ENCODE data around the gene PPP3CA. TPM values are rescaled to one million over a fixed set of nuclear protein-coding genes. Genes with fewer than 3 reads are reported as not detected.

The PPP3CA gene
- total RNA-seq, 2 experiments from 2014 or later: 25.9 to 32.4 TPM

DNA sequence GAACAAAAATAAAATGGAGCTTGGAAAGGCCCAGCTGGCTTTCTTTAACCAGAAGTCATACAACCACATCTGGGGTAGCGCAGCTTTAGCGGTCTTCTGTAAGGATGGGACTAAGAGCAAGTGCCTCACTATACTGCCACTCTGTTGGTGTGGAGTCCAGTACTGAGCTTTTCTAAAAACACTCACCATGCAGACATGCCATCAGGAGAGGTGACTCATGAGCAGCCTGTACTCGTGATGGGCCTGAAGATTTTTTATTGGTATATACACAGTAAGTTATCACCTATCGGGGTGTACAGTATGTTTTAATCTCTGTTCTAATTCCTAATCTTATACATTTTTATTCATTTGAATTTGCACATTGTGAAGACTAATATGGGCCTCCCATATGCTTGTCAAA, 9.6 kb downstream of the PPP3CA start:
- CTCF ChIA-PET: interaction anchor here (1.1 kb wide), 1 partner anchor 8 kb away, joined by 3 read pairs; no protein-coding TSS in a partner anchor
- POLR2A ChIA-PET: no interaction called here

GRCh38 chr4:101334963-101335572, 12.3 kb downstream of the PPP3CA start:
- CTCF ChIA-PET: no interaction called here
- POLR2A ChIA-PET: no interaction called here

DNA sequence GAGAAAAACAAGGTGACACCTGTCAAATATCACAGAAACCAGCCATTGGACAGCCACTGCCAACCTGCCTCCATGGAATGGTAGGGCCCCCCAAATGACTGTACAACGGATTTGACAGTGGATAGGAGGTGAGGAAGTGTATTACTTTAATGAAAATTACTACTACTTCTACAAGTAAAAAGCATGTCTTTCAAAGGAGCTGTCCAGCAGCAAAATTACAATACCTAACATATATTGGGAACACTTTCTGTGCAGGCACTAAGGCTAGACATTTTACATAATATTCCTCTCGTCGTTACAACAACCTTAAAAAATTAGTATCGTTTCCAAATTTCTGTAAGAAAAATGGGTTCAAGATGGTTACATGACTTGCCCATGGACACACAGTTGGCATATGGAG, 14.9 kb downstream of the PPP3CA start:
- ChIA-PET POLR2A (interaction anchor here (0.6 kb wide), 2 partner anchors 15 to 306 kb away, joined by 3 read pairs; partner anchors contain the start of gene PPP3CA), CTCF (interaction anchor here (0.6 to 1.4 kb wide), 3 partner anchors 12 to 1099 kb away, joined by 4 to 6 read pairs (median 4); no protein-coding TSS in a partner anchor)

DNA sequence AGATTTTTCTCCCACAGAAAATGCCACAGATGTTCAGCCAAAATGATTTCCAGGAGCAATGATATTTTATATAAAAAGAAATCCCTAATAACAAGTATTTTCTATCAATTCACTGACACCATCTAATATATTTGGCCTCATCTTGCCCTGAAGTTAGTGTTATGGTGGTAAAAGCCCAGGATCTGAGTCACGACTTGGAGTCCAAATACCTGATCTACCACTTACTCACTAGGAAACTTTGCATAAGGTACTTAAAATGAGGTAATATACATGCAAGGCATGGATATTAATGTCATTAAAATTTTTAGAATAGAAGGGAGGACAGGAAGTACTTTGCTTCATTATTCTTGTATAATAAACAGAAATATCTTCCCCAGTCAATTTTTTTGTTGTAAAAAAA, 16.3 kb downstream of the PPP3CA start:
- ChIA-PET CTCF (no interaction called here), POLR2A (no interaction called here)

- ChIA-PET CTCF (interaction anchor here (0.6 to 1.0 kb wide), 2 partner anchors 18 to 401 kb away, joined by 3 read pairs; no protein-coding TSS in a partner anchor), POLR2A (no interaction called here)
Measured at GRCh38 chr4:101329592-101329991, 17.7 kb downstream of the PPP3CA start.

- CTCF ChIA-PET: no interaction called here
- POLR2A ChIA-PET: interaction anchor here (0.7 to 1.4 kb wide), 4 partner anchors 19 to 159 kb away, joined by 3 to 5 read pairs (median 4); partner anchors contain the start of gene PPP3CA
Measured at GRCh38 chr4:101328063-101328602, 19.2 kb downstream of the PPP3CA start.

DNA sequence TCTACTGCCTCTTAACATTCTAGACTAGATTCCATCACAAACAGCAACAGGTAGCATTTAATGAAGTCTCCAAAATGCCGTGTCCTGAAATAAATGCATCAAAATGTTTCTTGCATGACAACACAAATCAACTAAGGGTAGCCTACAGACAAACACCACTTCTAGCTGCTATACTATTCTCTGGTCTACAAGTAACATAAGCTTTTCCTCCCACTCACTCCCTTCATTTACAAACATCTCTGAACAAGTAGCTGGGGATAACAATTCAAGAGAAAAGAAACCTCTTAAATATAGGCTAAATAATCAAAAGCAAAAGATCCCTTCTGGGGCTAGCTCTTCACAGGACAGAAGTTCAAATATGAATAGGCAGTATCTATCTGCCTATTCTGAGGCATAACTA, 20.8 kb downstream of the PPP3CA start:
- ChIA-PET CTCF (no interaction called here), POLR2A (no interaction called here)

DNA sequence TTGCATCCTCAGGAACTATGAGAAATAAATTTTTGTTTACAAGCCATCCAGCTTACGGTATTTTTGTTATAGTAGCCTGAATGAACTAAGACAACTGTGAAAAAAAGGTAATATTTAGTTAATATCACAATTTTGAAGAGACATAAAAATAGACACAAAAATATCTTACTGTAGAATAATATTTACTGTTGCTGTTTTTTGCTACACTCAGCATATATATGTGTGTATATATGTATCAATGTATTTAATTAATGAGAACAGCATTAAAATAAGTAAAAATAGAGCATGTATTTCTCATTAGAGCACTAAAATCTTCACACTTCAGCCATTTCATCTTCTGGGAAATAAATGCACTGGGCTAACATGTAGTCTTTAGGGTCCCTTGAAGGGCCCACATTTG, 24.6 kb downstream of the PPP3CA start:
- CTCF ChIA-PET: no interaction called here
- POLR2A ChIA-PET: no interaction called here

- POLR2A ChIA-PET: no interaction called here
- CTCF ChIA-PET: no interaction called here
Measured at GRCh38 chr4:101321481-101322042, 25.8 kb downstream of the PPP3CA start.

- POLR2A ChIA-PET: no interaction called here
Measured at GRCh38 chr4:101315786-101316185, 31.5 kb downstream of the PPP3CA start.

GRCh38 chr4:101315041-101315440, 32.3 kb downstream of the PPP3CA start:
- CTCF ChIA-PET: no interaction called here
- POLR2A ChIA-PET: no interaction called here

More at GRCh38 chr4:101315786-101316185, 31.5 kb downstream of the PPP3CA start:
- CTCF ChIA-PET: no interaction called here

GRCh38 chr4:101309925-101310324, 37.4 kb downstream of the PPP3CA start:
- POLR2A ChIA-PET: no interaction called here
- CTCF ChIA-PET: no interaction called here

- ChIA-PET CTCF (no interaction called here), POLR2A (no interaction called here)
Measured at GRCh38 chr4:101307899-101308298, 39.4 kb downstream of the PPP3CA start.

DNA sequence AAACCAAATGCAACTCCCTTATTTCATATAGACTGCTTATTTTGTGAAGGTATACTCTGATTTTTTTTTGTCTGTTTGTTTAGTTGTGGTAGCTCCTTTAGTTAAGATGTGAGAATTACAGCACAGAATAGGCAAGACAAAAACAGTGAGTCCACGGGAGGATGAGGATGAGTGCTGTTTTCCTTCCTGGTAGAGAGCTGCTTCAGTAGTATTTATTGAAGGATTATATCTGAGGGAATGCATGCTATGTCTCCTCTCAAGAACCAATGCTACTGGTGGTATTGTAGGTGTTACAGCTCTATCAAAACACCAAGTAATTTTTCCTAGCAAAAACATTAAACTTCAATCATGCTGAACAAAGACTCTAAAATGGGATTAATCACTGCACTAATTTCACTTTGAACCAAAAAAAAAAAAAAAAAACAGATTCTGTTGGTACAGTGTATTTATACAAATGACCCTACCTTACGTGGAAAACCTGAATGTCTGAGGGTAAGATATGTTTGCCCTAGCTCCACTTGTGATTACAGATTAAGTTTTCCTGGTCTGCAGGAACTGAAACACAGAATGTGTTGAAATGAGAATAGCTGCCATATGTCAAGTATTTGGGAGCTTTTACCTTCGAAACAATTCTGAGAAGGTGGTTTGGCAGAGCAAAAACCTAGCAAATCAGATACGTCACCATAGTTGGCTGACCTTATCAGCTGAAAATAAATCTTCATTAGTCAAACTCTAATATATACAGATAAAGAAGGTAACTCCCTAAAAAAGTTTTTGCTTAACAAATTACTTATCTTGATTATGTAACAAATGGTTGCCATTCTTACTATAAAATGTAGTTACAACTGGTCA, 40.3 kb downstream of the PPP3CA start:
- POLR2A ChIA-PET: interaction anchor here (0.5 to 0.7 kb wide), 2 partner anchors 97 to 951 kb away, joined by 5 to 6 read pairs; no protein-coding TSS in a partner anchor
- CTCF ChIA-PET: no interaction called here

- ChIA-PET CTCF (no interaction called here), POLR2A (interaction anchor here (0.7 kb wide), 1 partner anchor 951 kb away, joined by 5 read pairs; no protein-coding TSS in a partner anchor)
Measured at GRCh38 chr4:101306225-101306624, 41.1 kb downstream of the PPP3CA start.

DNA sequence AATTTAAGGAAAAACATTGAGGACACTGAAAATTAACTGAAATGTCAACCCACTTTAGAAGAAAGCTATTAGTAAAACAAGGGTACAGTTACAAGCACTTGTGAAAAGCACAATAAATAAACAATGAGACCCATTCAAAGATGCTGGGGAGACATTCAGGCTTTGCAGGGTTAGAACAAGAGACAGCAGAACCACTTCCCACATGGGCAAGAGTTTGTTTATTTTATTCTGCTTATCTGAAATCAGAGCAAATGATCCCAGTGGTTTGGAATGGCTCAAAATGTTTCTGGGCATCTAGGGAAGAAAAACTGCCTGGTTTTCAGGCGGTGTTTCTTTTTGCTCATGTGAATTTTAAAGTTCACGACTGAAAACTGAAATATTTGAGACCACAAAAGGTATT, 42.4 kb downstream of the PPP3CA start:
- ChIA-PET POLR2A (no interaction called here), CTCF (no interaction called here)

DNA sequence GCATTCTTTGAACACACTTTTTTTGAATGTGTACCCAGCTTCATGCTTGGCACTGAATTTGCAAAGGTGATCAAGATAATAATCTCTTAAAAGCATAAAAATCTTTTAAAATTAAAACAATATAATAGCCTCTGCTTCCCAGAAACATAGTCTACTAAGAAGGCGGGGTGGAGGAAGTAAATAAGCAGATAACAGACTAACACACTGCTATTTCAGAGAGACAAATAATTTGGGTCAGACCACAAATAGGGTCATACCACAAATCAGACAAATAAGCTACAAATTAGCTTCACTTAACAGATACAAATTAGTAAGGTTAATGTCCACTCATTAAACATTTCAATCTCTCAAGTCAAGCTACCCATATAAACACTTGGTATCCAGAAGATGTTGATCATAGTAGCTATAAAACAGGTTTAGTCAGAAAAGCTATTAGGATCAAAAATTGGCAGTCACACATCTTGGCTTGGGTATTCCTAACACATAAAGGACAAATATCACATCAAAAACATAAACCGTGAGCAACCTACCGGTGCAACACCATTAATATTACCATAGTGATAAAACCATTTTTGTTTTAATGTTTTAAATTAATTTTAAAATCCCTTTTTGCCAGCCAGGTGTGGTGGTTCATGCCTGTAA, 47.3 kb downstream of the PPP3CA start:
- ChIA-PET POLR2A (no interaction called here), CTCF (no interaction called here)

- ChIA-PET CTCF (no interaction called here), POLR2A (no interaction called here)
Measured at GRCh38 chr4:101299021-101299420, 48.3 kb downstream of the PPP3CA start.

DNA sequence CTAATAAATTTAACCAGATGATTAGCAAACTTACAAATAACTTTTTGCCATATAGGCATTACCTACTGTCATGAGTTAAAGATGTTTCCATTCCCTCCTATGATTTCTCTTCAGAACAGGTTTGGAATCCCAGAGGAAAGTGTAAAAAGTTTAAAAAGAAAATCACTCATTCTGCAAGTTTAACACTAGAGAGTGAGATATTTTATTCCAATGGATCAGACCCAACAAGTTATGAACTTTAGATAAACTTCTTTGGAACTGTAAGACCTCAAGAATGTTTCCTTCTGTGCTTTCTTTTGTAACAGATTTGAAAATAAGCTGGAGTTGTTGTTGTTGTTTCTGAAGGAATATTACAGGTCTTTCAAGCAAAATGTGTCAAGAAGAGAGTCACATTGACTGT, 51.6 kb downstream of the PPP3CA start:
- CTCF ChIA-PET: interaction anchor here (0.6 kb wide), 1 partner anchor 263 kb away, joined by 4 read pairs; no protein-coding TSS in a partner anchor
- POLR2A ChIA-PET: interaction anchor here (0.6 kb wide), 1 partner anchor 234 kb away, joined by 5 read pairs; no protein-coding TSS in a partner anchor

- POLR2A ChIA-PET: no interaction called here
Measured at GRCh38 chr4:101294597-101294996, 52.7 kb downstream of the PPP3CA start.

More at GRCh38 chr4:101294597-101294996, 52.7 kb downstream of the PPP3CA start:
- CTCF ChIA-PET: no interaction called here
